D721Med (cell line): ENCODE data around the gene PPIF.
"Not testable (repeated sequence)": the region's sequence is repeated elsewhere in the genome, so short reads cannot be mapped to it uniquely, and the experiment has no call there.

ENCODE experiments used
- DNase-seq: peaks from one replicate; pipeline ENCODE4 v3.0.0; 2011; ENCODE audit warnings: low spot score; ENCODE audit not compliant: insufficient read length
- FAIRE-seq: peaks from 2 replicates; lab custom pipeline; 2011; peaks lifted over from hg19 to GRCh38; lab: Jason Lieb, UNC
- TF ChIP-seq, protein P1 (sequence below): IDR thresholded peaks from 2 replicates; pipeline ENCODE4 v1.5.1; 2012; ENCODE audit warnings: mild to moderate bottlenecking, control low read depth; ENCODE audit not compliant: insufficient read depth; ENCODE audit errors: missing control alignments

Gene PPIF

DNA sequence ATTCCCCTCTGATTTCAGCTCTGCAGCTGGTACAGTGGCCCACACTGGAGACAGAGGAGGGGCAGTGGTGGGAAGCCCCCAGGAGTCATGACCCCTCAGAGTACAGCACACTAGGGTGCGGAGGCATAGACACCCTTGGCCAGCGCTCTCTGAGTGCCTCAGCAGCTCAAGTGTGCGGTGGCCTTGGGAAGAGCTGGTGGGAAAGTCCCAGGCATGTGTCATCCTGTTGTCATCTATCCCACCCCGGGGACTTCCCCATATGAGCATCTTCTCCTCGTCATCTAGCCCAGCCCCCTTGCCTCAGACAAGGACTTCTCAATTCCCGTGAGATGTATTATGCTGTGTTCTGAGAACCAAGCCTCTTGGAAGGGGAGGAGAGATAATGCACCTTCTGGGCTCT is 15.6 kb upstream of the PPIF start:
- DNase-seq (no peak), FAIRE-seq (no peak)

GRCh38 chr10:79332610-79333315 is 14.5 kb upstream of the PPIF start:
- DNase-seq, FAIRE-seq: not testable (repeated sequence)

More for the DNA sequence above, 15.6 kb upstream of the PPIF start:
- TF ChIP-seq, protein P1, sequence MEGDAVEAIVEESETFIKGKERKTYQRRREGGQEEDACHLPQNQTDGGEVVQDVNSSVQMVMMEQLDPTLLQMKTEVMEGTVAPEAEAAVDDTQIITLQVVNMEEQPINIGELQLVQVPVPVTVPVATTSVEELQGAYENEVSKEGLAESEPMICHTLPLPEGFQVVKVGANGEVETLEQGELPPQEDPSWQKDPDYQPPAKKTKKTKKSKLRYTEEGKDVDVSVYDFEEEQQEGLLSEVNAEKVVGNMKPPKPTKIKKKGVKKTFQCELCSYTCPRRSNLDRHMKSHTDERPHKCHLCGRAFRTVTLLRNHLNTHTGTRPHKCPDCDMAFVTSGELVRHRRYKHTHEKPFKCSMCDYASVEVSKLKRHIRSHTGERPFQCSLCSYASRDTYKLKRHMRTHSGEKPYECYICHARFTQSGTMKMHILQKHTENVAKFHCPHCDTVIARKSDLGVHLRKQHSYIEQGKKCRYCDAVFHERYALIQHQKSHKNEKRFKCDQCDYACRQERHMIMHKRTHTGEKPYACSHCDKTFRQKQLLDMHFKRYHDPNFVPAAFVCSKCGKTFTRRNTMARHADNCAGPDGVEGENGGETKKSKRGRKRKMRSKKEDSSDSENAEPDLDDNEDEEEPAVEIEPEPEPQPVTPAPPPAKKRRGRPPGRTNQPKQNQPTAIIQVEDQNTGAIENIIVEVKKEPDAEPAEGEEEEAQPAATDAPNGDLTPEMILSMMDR = no peak

DNA sequence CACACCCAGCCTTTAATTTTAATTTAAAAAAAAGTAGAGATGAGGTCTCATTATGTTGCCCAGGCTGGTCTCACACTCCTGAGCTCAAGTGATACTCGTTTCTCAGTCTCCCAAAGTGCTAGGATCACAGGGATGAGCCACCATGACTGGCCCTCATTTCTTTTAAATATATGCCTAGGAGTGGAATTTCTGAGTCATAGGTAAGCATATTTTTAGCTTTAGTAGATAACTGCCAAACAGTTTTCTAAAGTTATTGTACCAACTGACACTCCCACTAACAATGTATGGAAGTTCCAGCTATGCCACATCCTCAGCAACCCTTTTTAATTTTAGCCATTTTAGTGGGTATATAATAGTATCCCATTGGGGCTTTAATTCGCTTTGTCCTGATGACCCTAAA is 13.8 kb upstream of the PPIF start:
- FAIRE-seq (no peak), DNase-seq (no peak)
- TF ChIP-seq, protein P1 = no peak

- no peak for FAIRE-seq
- TF ChIP-seq, protein P1 = no peak
- no peak for DNase-seq
Observed at GRCh38 chr10:79334573-79334972, 12.7 kb upstream of the PPIF start.

DNA sequence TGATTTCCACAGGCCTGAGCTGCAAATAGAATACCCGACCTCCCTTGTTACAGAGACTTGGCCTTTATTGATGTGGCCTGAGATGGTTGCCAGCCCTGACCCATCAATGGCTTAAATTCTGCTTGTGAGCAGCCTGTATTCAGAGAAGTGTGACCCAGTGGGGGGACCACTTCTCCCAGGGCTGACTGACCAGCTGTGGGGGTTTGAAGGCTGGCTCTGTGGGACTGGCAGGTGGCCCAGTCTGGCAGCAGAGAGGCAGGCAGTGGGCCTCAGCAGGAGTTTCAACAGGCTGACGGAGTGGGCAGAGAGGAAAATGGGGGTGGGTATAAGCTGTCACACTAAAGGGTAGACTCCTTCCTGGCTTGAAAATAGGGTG is 12.2 kb upstream of the PPIF start:
- TF ChIP-seq, protein P1 = no peak
- no peak for DNase-seq
- no peak for FAIRE-seq

GRCh38 chr10:79335470-79336235 is 11.6 kb upstream of the PPIF start:
- no peak for FAIRE-seq
- TF ChIP-seq, protein P1 = no peak

GRCh38 chr10:79336276-79336675 is 11.0 kb upstream of the PPIF start:
- TF ChIP-seq, protein P1 = no peak
- DNase-seq (no peak), FAIRE-seq (no peak)

More at GRCh38 chr10:79335470-79336235, 11.6 kb upstream of the PPIF start:
- DNase-seq = no peak
